RCC 7860 (cell line): ENCODE measurements around the gene KCNQ5.
"Not testable (repeated sequence)": the region's sequence is repeated elsewhere in the genome, so short reads cannot be mapped to it uniquely, and the experiment has no call there.

Experiments used
- DNase-seq: peaks from one replicate; pipeline ENCODE4 v3.0.0-alpha.2; 2015; ENCODE audit warnings: low spot score
- FAIRE-seq: peaks from 2 replicates; lab custom pipeline; 2012; peaks lifted over from hg19 to GRCh38; lab: Jason Lieb, UNC

Gene KCNQ5

GRCh38 chr6:72977114-72977513 lies 355.2 kb downstream of the KCNQ5 start:
- FAIRE-seq (no peak), DNase-seq (no peak)

- not testable (repeated sequence) for FAIRE-seq, DNase-seq
Measured at GRCh38 chr6:72978808-72979207, 356.9 kb downstream of the KCNQ5 start.

GRCh38 chr6:72984189-72984831 lies 362.4 kb downstream of the KCNQ5 start:
- not testable (repeated sequence) for DNase-seq

GRCh38 chr6:72984981-72985665 lies 363.3 kb downstream of the KCNQ5 start:
- FAIRE-seq, result no peak
- no peak for DNase-seq

More at GRCh38 chr6:72984189-72984831, 362.4 kb downstream of the KCNQ5 start:
- not testable (repeated sequence) for FAIRE-seq

- FAIRE-seq (no peak), DNase-seq (no peak)
Measured at GRCh38 chr6:72987301-72987700, 365.4 kb downstream of the KCNQ5 start.

GRCh38 chr6:72999995-73000394 lies 378.1 kb downstream of the KCNQ5 start:
- no peak for DNase-seq
- no peak for FAIRE-seq

- FAIRE-seq (no peak), DNase-seq (no peak)
Measured at GRCh38 chr6:73000460-73000859, 378.6 kb downstream of the KCNQ5 start.

- no peak for FAIRE-seq
- no peak for DNase-seq
Measured at GRCh38 chr6:73002588-73002987, 380.7 kb downstream of the KCNQ5 start.

GRCh38 chr6:73003302-73003701 lies 381.4 kb downstream of the KCNQ5 start:
- FAIRE-seq, result no peak
- no peak for DNase-seq

GRCh38 chr6:73004231-73004630 lies 382.4 kb downstream of the KCNQ5 start:
- FAIRE-seq (no peak), DNase-seq (no peak)

GRCh38 chr6:73004861-73005260 lies 383.0 kb downstream of the KCNQ5 start:
- DNase-seq, result no peak
- FAIRE-seq, result no peak

- FAIRE-seq (no peak), DNase-seq (no peak)
Measured at GRCh38 chr6:73006146-73006545, 384.3 kb downstream of the KCNQ5 start.

GRCh38 chr6:73011945-73012344 lies 390.1 kb downstream of the KCNQ5 start:
- FAIRE-seq (no peak), DNase-seq (no peak)

- DNase-seq, result no peak
- FAIRE-seq, result no peak
Measured at GRCh38 chr6:73017476-73017875, 395.6 kb downstream of the KCNQ5 start.

GRCh38 chr6:73024598-73024997 lies 402.7 kb downstream of the KCNQ5 start:
- no peak for FAIRE-seq
- DNase-seq, result no peak

GRCh38 chr6:73027691-73028090 lies 405.8 kb downstream of the KCNQ5 start:
- FAIRE-seq, result no peak
- DNase-seq, result no peak

- DNase-seq, result no peak
- no peak for FAIRE-seq
Measured at GRCh38 chr6:73028124-73028766, 406.4 kb downstream of the KCNQ5 start.

- FAIRE-seq (no peak), DNase-seq (no peak)
Measured at GRCh38 chr6:73028893-73029450, 407.1 kb downstream of the KCNQ5 start.

GRCh38 chr6:73030257-73030656 lies 408.4 kb downstream of the KCNQ5 start:
- no peak for DNase-seq
- FAIRE-seq, result no peak

- DNase-seq (no peak), FAIRE-seq (no peak)
Measured at GRCh38 chr6:73030791-73031782, 409.2 kb downstream of the KCNQ5 start.
